Stimulated activated CD4-positive, alpha-beta T cell treated with anti-CD3 and anti-CD28 coated beads, Interleukin-1b, Interleukin-23, amount 100 ng/mL, for 24 hours (primary cell): Measurements from ENCODE around the gene GOLGA6A.
A peak's percentile ranks its signal among the peaks of the same experiment; 100 is the strongest.
"Not testable (repeated sequence)": the region's sequence is repeated elsewhere in the genome, so short reads cannot be mapped to it uniquely, and the experiment has no call there.

Source experiments
- DNase-seq, 4 experiments: peaks; one replicate each; pipeline ENCODE4 v3.0.0-alpha.2; 2020; ENCODE audit warnings: low read depth in 4 of 4, low spot score in 1 of 4

GOLGA6A gene

GRCh38 chr15:74082450-74082849 lies at the start of gene GOLGA6A:
Gene GOLGA6A (minus strand): TSS chr15:74082550. CDS start chr15:74082509, 41 bp downstream.
- not testable (repeated sequence) for DNase-seq

GRCh38 chr15:74131628-74132413 lies 49.5 kb upstream of the GOLGA6A start:
- no peak for DNase-seq

- no peak for DNase-seq
These were observed 48.7 kb upstream of the GOLGA6A start for GRCh38 chr15:74130849-74131627.

- DNase-seq: no peak
These were observed 48.0 kb upstream of the GOLGA6A start, which contains the start of gene ISLR2 for GRCh38 chr15:74130155-74130848. Gene ISLR2 (plus strand): TSS chr15:74130586. CDS start chr15:74132755, 2,169 bp downstream.

GRCh38 chr15:74129586-74130154 lies 47.3 kb upstream of the GOLGA6A start:
- no peak for DNase-seq

- DNase-seq: no peak
These were observed 46.6 kb upstream of the GOLGA6A start for GRCh38 chr15:74128785-74129585.

- DNase-seq: no peak
These were observed 45.8 kb upstream of the GOLGA6A start for GRCh38 chr15:74127954-74128784.

GRCh38 chr15:74127255-74127953 lies 45.1 kb upstream of the GOLGA6A start:
- DNase-seq: peak; percentile 73 to 89 (median 84)

GRCh38 chr15:74124759-74125158 lies 42.4 kb upstream of the GOLGA6A start:
- DNase-seq: no peak

GRCh38 chr15:74124196-74124595 lies 41.8 kb upstream of the GOLGA6A start:
- no peak for DNase-seq

- no peak for DNase-seq
These were observed 41.3 kb upstream of the GOLGA6A start for GRCh38 chr15:74123658-74124057.

- no peak for DNase-seq
These were observed 40.7 kb upstream of the GOLGA6A start for GRCh38 chr15:74123131-74123429.

- no peak for DNase-seq
These were observed 40.2 kb upstream of the GOLGA6A start for GRCh38 chr15:74122403-74123130.

- DNase-seq: no peak
These were observed 39.5 kb upstream of the GOLGA6A start for GRCh38 chr15:74121858-74122257.

GRCh38 chr15:74121039-74121438 lies 38.7 kb upstream of the GOLGA6A start:
- no peak for DNase-seq

GRCh38 chr15:74120426-74120825 lies 38.1 kb upstream of the GOLGA6A start:
- no peak for DNase-seq

- no peak for DNase-seq
These were observed 27.4 kb upstream of the GOLGA6A start for GRCh38 chr15:74109713-74110112.

- not testable (repeated sequence) for DNase-seq
These were observed 26.3 kb upstream of the GOLGA6A start for GRCh38 chr15:74108611-74109010.
